ENCODE results near the gene FOXJ3. TPM values are rescaled to one million over a fixed set of nuclear protein-coding genes. Genes with fewer than 3 reads are reported as not detected.

FOXJ3 gene
- total RNA-seq, 1 experiment from 2014 or later, result 33.8 TPM

GRCh38 chr1:42311138-42311537, 23.9 kb downstream of the FOXJ3 start:
- no peak for DNase-seq (ENCODE audit: low read depth)

GRCh38 chr1:42306977-42307376, 28.1 kb downstream of the FOXJ3 start:
- DNase-seq (ENCODE audit: low read depth), result no peak

GRCh38 chr1:42305639-42306038, 29.4 kb downstream of the FOXJ3 start:
- DNase-seq (ENCODE audit: low read depth), result no peak

- DNase-seq (ENCODE audit: low read depth), result no peak
Observed at GRCh38 chr1:42302034-42302433, 33.0 kb downstream of the FOXJ3 start.

- DNase-seq (ENCODE audit: low read depth), result no peak
Observed at GRCh38 chr1:42298520-42298919, 36.5 kb downstream of the FOXJ3 start.

GRCh38 chr1:42295816-42296215, 39.2 kb downstream of the FOXJ3 start:
- DNase-seq (ENCODE audit: low read depth), result no peak

GRCh38 chr1:42290130-42290529, 44.9 kb downstream of the FOXJ3 start:
- no peak for DNase-seq (ENCODE audit: low read depth)

- no peak for DNase-seq (ENCODE audit: low read depth)
Observed at GRCh38 chr1:42288311-42288985, 46.6 kb downstream of the FOXJ3 start.

GRCh38 chr1:42282867-42283583, 52.0 kb downstream of the FOXJ3 start:
- no peak for DNase-seq (ENCODE audit: low read depth)

- DNase-seq (ENCODE audit: low read depth), result no peak
Observed at GRCh38 chr1:42282024-42282579, 52.9 kb downstream of the FOXJ3 start.

- no peak for DNase-seq (ENCODE audit: low read depth)
Observed at GRCh38 chr1:42280821-42281220, 54.2 kb downstream of the FOXJ3 start.

GRCh38 chr1:42279055-42279454, 56.0 kb downstream of the FOXJ3 start:
- no peak for DNase-seq (ENCODE audit: low read depth)

- DNase-seq (ENCODE audit: low read depth), result no peak
Observed at GRCh38 chr1:42272920-42273319, 62.1 kb downstream of the FOXJ3 start.

GRCh38 chr1:42267904-42268303, 67.1 kb downstream of the FOXJ3 start:
- no peak for DNase-seq (ENCODE audit: low read depth)

- DNase-seq (ENCODE audit: low read depth), result no peak
Observed at GRCh38 chr1:42266253-42267135, 68.5 kb downstream of the FOXJ3 start.

GRCh38 chr1:42264511-42265190, 70.4 kb downstream of the FOXJ3 start:
- DNase-seq (ENCODE audit: low read depth), result no peak

- DNase-seq (ENCODE audit: low read depth), result no peak
Observed at GRCh38 chr1:42263019-42263418, 72.0 kb downstream of the FOXJ3 start.

- no peak for DNase-seq (ENCODE audit: low read depth)
Observed at GRCh38 chr1:42260376-42261070, 74.5 kb downstream of the FOXJ3 start.

GRCh38 chr1:42259739-42260064, 75.3 kb downstream of the FOXJ3 start:
- DNase-seq (ENCODE audit: low read depth), result no peak

GRCh38 chr1:42259059-42259738, 75.8 kb downstream of the FOXJ3 start:
- no peak for DNase-seq (ENCODE audit: low read depth)

- no peak for DNase-seq (ENCODE audit: low read depth)
Observed at GRCh38 chr1:42258218-42258617, 76.8 kb downstream of the FOXJ3 start.
